Mesangial cell (primary cell): ENCODE measurements around the gene MKI67. TPM values are rescaled to one million over a fixed set of nuclear protein-coding genes. Genes with fewer than 3 reads are reported as not detected.

ENCODE experiments used
- total RNA-seq: library from RNA; depleted of rRNA; stranded (reverse); fragments of >200 nt; gene quantifications from 2 replicates; pipeline ENCODE4 v1.2.3, GENCODE V29; 2015

Gene MKI67, protein sequence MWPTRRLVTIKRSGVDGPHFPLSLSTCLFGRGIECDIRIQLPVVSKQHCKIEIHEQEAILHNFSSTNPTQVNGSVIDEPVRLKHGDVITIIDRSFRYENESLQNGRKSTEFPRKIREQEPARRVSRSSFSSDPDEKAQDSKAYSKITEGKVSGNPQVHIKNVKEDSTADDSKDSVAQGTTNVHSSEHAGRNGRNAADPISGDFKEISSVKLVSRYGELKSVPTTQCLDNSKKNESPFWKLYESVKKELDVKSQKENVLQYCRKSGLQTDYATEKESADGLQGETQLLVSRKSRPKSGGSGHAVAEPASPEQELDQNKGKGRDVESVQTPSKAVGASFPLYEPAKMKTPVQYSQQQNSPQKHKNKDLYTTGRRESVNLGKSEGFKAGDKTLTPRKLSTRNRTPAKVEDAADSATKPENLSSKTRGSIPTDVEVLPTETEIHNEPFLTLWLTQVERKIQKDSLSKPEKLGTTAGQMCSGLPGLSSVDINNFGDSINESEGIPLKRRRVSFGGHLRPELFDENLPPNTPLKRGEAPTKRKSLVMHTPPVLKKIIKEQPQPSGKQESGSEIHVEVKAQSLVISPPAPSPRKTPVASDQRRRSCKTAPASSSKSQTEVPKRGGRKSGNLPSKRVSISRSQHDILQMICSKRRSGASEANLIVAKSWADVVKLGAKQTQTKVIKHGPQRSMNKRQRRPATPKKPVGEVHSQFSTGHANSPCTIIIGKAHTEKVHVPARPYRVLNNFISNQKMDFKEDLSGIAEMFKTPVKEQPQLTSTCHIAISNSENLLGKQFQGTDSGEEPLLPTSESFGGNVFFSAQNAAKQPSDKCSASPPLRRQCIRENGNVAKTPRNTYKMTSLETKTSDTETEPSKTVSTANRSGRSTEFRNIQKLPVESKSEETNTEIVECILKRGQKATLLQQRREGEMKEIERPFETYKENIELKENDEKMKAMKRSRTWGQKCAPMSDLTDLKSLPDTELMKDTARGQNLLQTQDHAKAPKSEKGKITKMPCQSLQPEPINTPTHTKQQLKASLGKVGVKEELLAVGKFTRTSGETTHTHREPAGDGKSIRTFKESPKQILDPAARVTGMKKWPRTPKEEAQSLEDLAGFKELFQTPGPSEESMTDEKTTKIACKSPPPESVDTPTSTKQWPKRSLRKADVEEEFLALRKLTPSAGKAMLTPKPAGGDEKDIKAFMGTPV (N-terminal part only)
- total RNA-seq, result 3.3 and 75.6 TPM in 2 replicates

GRCh38 chr10:128125944-128126764, at the start of gene MKI67:
MKI67 (minus strand) TSS chr10:128126423; CDS start chr10:128125667, 756 bp downstream.

Other genes starting within 250 kb of the MKI67 start
- not detected in 2 replicates for gene CLRN3, start 233.5 kb downstream of the MKI67 start, total RNA-seq
- gene PTPRE, start 219.3 kb downstream of the MKI67 start, total RNA-seq, result 5.2 and 8.3 TPM in 2 replicates